WERI-Rb-1 (cell line): Measurements from ENCODE around the gene BHMT2.

ENCODE experiments used
- DNase-seq: peaks from one replicate; pipeline ENCODE4 v3.0.0-alpha.2; 2020
- H3K27ac ChIP-seq: fragments of 250-450 bp; sonication (Bioruptor Pico); 2 replicates; pipeline ENCODE4 v1.5.1; 2020; ENCODE audit warnings: mild to moderate bottlenecking, moderate library complexity
- H3K27me3 ChIP-seq: fragments of 250-450 bp; sonication (Bioruptor Pico); 2 replicates; pipeline ENCODE4 v1.5.1; 2021; ENCODE audit warnings: mild to moderate bottlenecking, low read depth, moderate library complexity; ENCODE audit not compliant: insufficient read depth, severe bottlenecking
- H3K36me3 ChIP-seq: fragments of 250-450 bp; sonication (Bioruptor Pico); 2 replicates; pipeline ENCODE4 v1.5.1; 2020; ENCODE audit warnings: mild to moderate bottlenecking, moderate library complexity
- H3K4me3 ChIP-seq: 2 replicates; pipeline ENCODE4 v1.5.1; 2011; ENCODE audit warnings: low read depth, mild to moderate bottlenecking, control low read depth, low read length
- H3K9me3 ChIP-seq: fragments of 250-450 bp; sonication (Bioruptor Pico); 2 replicates; pipeline ENCODE4 v1.5.1; 2021; ENCODE audit warnings: mild to moderate bottlenecking, moderate library complexity; ENCODE audit not compliant: severe bottlenecking
- CTCF ChIP-seq: IDR thresholded peaks from 2 replicates; pipeline ENCODE4 v1.5.1; 2011; ENCODE audit warnings: low read depth, mild to moderate bottlenecking, control low read depth, inconsistent platforms, low read length

Gene BHMT2

DNA sequence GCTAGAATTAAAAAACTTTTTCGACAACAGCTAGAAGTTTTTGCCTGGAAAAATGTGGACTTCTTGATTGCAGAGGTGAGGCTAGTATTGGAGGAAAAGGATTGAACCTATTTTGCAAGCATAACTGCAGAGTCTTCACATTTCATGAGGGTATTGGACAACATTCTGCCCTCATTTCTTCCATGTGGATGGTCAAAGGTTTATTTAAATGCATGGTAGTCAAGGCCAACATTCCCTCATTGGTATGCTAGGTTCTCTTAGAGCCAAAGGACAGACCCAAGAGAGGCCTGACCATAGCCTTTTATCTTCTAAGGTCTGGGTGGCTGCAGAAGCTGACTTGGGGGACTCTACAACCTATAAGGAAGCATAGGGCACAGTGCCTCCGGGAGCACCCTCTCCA is 11.2 kb downstream of the BHMT2 start:
- Histone ChIP-seq H3K9me3 (no peaks in the 10 kb centered on the region), H3K36me3 (no peaks in the 10 kb centered on the region), H3K4me3 (no peak overlapping the region), H3K27ac (no peak overlapping the region), H3K27me3 (no peaks in the 10 kb centered on the region)
- DNase-seq, result no peak
- TF ChIP-seq CTCF, result no peak

GRCh38 chr5:79081779-79082178 is 12.2 kb downstream of the BHMT2 start:
- no peak for DNase-seq
- TF ChIP-seq CTCF, result no peak
- no peak overlapping the region for H3K27ac ChIP-seq

GRCh38 chr5:79086116-79086515 is 16.5 kb downstream of the BHMT2 start:
- no peaks in the 10 kb centered on the region for H3K27me3 ChIP-seq
- no peak overlapping the region for H3K4me3 ChIP-seq
- DNase-seq, result no peak
- TF ChIP-seq CTCF, result no peak
- no peaks in the 10 kb centered on the region for H3K36me3 ChIP-seq
- H3K9me3 ChIP-seq, result no peaks in the 10 kb centered on the region
- H3K27ac ChIP-seq, result no peak overlapping the region

More at GRCh38 chr5:79081779-79082178, 12.2 kb downstream of the BHMT2 start:
- no peaks in the 10 kb centered on the region for H3K27me3 ChIP-seq
- no peaks in the 10 kb centered on the region for H3K9me3 ChIP-seq
- no peaks in the 10 kb centered on the region for H3K36me3 ChIP-seq
- H3K4me3 ChIP-seq, result no peak overlapping the region

DNA sequence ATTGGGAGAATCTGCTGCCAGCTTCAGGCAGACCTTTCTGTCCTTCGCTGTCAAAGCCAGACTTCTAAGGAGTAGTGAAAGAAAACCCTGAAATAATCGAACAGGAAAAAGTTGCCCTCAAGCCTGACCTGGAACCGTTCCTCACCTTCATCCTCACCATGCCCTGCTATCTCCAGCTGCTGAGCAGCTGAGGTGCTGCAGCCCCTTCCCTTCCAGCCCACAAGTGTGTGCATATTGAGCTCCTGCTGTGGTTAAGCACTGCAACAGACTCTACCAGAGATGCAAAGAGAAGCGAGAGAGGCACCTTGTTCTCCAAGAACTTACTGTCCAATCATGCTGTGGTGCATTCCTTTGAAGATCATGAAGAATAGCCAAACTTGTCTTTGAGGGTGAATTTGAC is 18.9 kb downstream of the BHMT2 start:
- no peaks in the 10 kb centered on the region for H3K36me3 ChIP-seq
- no peaks in the 10 kb centered on the region for H3K27me3 ChIP-seq
- no peak for DNase-seq
- H3K4me3 ChIP-seq, result no peak overlapping the region
- no peaks in the 10 kb centered on the region for H3K9me3 ChIP-seq
- no peak overlapping the region for H3K27ac ChIP-seq
- TF ChIP-seq CTCF, result no peak

GRCh38 chr5:79091064-79091463 is 21.5 kb downstream of the BHMT2 start:
- H3K27ac ChIP-seq, result no peak overlapping the region

More at GRCh38 chr5:79091064-79091463, 21.5 kb downstream of the BHMT2 start:
- TF ChIP-seq CTCF, result no peak
- no peaks in the 10 kb centered on the region for H3K27me3 ChIP-seq
- no peak overlapping the region for H3K4me3 ChIP-seq
- no peak for DNase-seq
- no peaks in the 10 kb centered on the region for H3K36me3 ChIP-seq
- H3K9me3 ChIP-seq, result no peaks in the 10 kb centered on the region
